Fibroblast of peridontal ligament (primary cell): Measurements from ENCODE around the gene TMEM254.
A peak's percentile ranks its signal among the peaks of the same experiment; 100 is the strongest.
"Not testable (repeated sequence)": the region's sequence is repeated elsewhere in the genome, so short reads cannot be mapped to it uniquely, and the experiment has no call there.

Source experiments
- DNase-seq: peaks from one replicate; pipeline ENCODE4 v3.0.0-alpha.2; 2010; ENCODE audit errors: extremely low read depth

Gene TMEM254

GRCh38 chr10:80078448-80079311 is at the start of gene TMEM254:
TSS of gene TMEM254 (plus strand) at chr10:80078665. CDS start at chr10:80078700, 35 bp downstream.
- DNase-seq: peak; percentile 86

- DNase-seq: not testable (repeated sequence)
Measured at GRCh38 chr10:80029205-80029604, 49.3 kb upstream of the TMEM254 start.

GRCh38 chr10:80029865-80030264 is 48.6 kb upstream of the TMEM254 start:
- not testable (repeated sequence) for DNase-seq

GRCh38 chr10:80032503-80032902 is 46.0 kb upstream of the TMEM254 start:
- no peak for DNase-seq

GRCh38 chr10:80034766-80035165 is 43.7 kb upstream of the TMEM254 start:
- DNase-seq: not testable (repeated sequence)

- not testable (repeated sequence) for DNase-seq
Measured at GRCh38 chr10:80035430-80035829, 43.0 kb upstream of the TMEM254 start.

GRCh38 chr10:80036921-80037500 is 41.5 kb upstream of the TMEM254 start:
- not testable (repeated sequence) for DNase-seq

- DNase-seq: not testable (repeated sequence)
Measured at GRCh38 chr10:80038226-80038625, 40.2 kb upstream of the TMEM254 start.

GRCh38 chr10:80041162-80041561 is 37.3 kb upstream of the TMEM254 start:
- no peak for DNase-seq

- not testable (repeated sequence) for DNase-seq
Measured at GRCh38 chr10:80044935-80045334, 33.5 kb upstream of the TMEM254 start.

- DNase-seq: peak; percentile 57
Measured at GRCh38 chr10:80046629-80047441, 31.6 kb upstream of the TMEM254 start.

- no peak for DNase-seq
Measured at GRCh38 chr10:80050752-80051151, 27.7 kb upstream of the TMEM254 start.

- DNase-seq: no peak
Measured at GRCh38 chr10:80051993-80052392, 26.5 kb upstream of the TMEM254 start.

- no peak for DNase-seq
Measured at GRCh38 chr10:80055760-80056159, 22.7 kb upstream of the TMEM254 start.

- no peak for DNase-seq
Measured at GRCh38 chr10:80057171-80057570, 21.3 kb upstream of the TMEM254 start.

GRCh38 chr10:80064120-80064886 is 14.2 kb upstream of the TMEM254 start:
- peak; percentile 25 for DNase-seq

- DNase-seq: no peak
Measured at GRCh38 chr10:80066809-80067208, 11.7 kb upstream of the TMEM254 start.

- not testable (repeated sequence) for DNase-seq
Measured at GRCh38 chr10:80067821-80068220, 10.6 kb upstream of the TMEM254 start.

- no peak for DNase-seq
Measured at GRCh38 chr10:80068270-80068669, 10.2 kb upstream of the TMEM254 start.

- DNase-seq: no peak
Measured at GRCh38 chr10:80070057-80070456, 8.4 kb upstream of the TMEM254 start.

GRCh38 chr10:80072584-80072983 is 5.9 kb upstream of the TMEM254 start:
- no peak for DNase-seq
